Activated T-cell treated with anti-CD3 and anti-CD28 coated beads, Interleukin-2, amount 50 U/mL, for 24 hours (primary cell): ENCODE measurements around the gene ZFYVE28.

Source experiments
- DNase-seq: peaks from one replicate; pipeline ENCODE4 v3.0.0-alpha.2; 2020
- H3K27ac Mint-ChIP-seq: 2 replicates; pipeline ENCODE4 v1.8.0; 2020; ENCODE audit warnings: mild to moderate bottlenecking, mixed read lengths
- H3K27me3 Mint-ChIP-seq: 2 replicates; pipeline ENCODE4 v1.8.0; 2020; ENCODE audit warnings: mixed read lengths
- H3K36me3 Mint-ChIP-seq: 2 replicates; pipeline ENCODE4 v1.8.0; 2020; ENCODE audit warnings: low read depth, mixed read lengths
- H3K4me1 Mint-ChIP-seq: 2 replicates; pipeline ENCODE4 v1.8.0; 2020; ENCODE audit warnings: low read depth, mixed read lengths
- H3K4me3 Mint-ChIP-seq: 2 replicates; pipeline ENCODE4 v1.8.0; 2020; ENCODE audit warnings: mild to moderate bottlenecking, moderate library complexity, mixed read lengths
- H3K9me3 Mint-ChIP-seq: 2 replicates; pipeline ENCODE4 v1.8.0; 2020; ENCODE audit warnings: mixed read lengths

The ZFYVE28 gene

GRCh38 chr4:2272026-2272827, 146.2 kb downstream of the ZFYVE28 start:
- H3K27ac Mint-ChIP-seq, result no peak overlapping the region
- H3K9me3 Mint-ChIP-seq, result no peaks in the 10 kb centered on the region
- DNase-seq, result no peak
- no peaks in the 10 kb centered on the region for H3K4me1 Mint-ChIP-seq
- no peaks in the 10 kb centered on the region for H3K27me3 Mint-ChIP-seq
- H3K36me3 Mint-ChIP-seq, result peaks cover 2% of the 10 kb centered on the region
- no peak overlapping the region for H3K4me3 Mint-ChIP-seq

GRCh38 chr4:2271279-2272025, 147.0 kb downstream of the ZFYVE28 start:
- H3K4me3 Mint-ChIP-seq, result no peak overlapping the region

DNA sequence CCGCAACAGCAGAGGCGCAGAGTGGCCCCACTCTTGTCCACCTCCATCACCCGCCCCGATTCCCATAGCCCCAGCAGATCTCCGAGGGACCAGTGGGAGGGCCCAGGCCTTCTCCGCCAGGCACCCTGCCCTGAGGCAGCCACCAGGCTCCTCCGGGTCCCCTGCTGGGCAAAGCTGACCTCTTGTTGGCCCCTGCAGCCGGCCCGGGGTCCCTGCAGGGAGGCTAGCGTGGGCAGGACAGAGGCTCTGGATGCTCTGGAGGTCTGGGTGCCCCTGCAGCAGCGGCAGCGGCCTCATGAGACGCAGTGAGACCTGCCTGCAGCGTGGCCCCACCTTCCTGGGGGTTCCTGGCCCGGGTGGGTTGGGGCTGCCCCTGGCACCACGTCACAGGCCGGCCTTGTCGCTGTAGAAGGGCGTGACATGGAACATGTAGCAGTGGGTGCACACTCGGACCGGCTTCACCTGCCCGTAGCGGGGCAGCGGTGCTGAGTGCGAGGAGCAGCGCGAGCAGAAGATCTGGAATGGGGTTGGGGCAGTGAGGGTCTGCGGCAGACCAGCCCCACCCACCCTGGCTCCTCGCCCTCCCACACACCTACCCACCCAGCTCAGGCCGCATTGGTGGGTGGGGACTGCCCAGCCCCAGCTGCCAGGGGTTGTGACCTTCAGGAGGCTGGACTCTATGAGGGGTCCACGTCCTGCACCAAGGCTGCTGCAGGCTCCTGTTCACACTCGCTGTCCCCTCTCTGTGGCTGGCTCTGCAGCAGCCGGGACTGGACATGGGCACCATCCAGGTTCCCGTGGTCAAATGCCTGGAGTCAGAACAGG, 147.9 kb downstream of the ZFYVE28 start:
- H3K36me3 Mint-ChIP-seq, result peaks cover 2% of the 10 kb centered on the region
- no peak overlapping the region for H3K27ac Mint-ChIP-seq
- no peaks in the 10 kb centered on the region for H3K4me1 Mint-ChIP-seq
- no peak for DNase-seq
- H3K9me3 Mint-ChIP-seq, result no peaks in the 10 kb centered on the region
- H3K27me3 Mint-ChIP-seq, result no peaks in the 10 kb centered on the region
- no peak overlapping the region for H3K4me3 Mint-ChIP-seq

More at GRCh38 chr4:2271279-2272025, 147.0 kb downstream of the ZFYVE28 start:
- H3K9me3 Mint-ChIP-seq, result no peaks in the 10 kb centered on the region
- no peaks in the 10 kb centered on the region for H3K4me1 Mint-ChIP-seq
- no peak for DNase-seq
- H3K36me3 Mint-ChIP-seq, result peaks cover 2% of the 10 kb centered on the region
- H3K27me3 Mint-ChIP-seq, result no peaks in the 10 kb centered on the region
- H3K27ac Mint-ChIP-seq, result no peak overlapping the region

GRCh38 chr4:2269618-2270163, 148.8 kb downstream of the ZFYVE28 start:
- Mint-ChIP-seq H3K36me3 (peaks cover 2% of the 10 kb centered on the region), H3K9me3 (no peaks in the 10 kb centered on the region), H3K4me3 (no peak overlapping the region), H3K4me1 (no peaks in the 10 kb centered on the region), H3K27ac (no peak overlapping the region), H3K27me3 (no peaks in the 10 kb centered on the region)
- DNase-seq, result no peak

GRCh38 chr4:2269206-2269531, 149.3 kb downstream of the ZFYVE28 start:
- Mint-ChIP-seq H3K36me3 (peaks cover 2% of the 10 kb centered on the region), H3K27ac (no peak overlapping the region), H3K4me1 (no peaks in the 10 kb centered on the region), H3K4me3 (no peak overlapping the region), H3K27me3 (no peaks in the 10 kb centered on the region), H3K9me3 (no peaks in the 10 kb centered on the region)
- DNase-seq, result no peak

DNA sequence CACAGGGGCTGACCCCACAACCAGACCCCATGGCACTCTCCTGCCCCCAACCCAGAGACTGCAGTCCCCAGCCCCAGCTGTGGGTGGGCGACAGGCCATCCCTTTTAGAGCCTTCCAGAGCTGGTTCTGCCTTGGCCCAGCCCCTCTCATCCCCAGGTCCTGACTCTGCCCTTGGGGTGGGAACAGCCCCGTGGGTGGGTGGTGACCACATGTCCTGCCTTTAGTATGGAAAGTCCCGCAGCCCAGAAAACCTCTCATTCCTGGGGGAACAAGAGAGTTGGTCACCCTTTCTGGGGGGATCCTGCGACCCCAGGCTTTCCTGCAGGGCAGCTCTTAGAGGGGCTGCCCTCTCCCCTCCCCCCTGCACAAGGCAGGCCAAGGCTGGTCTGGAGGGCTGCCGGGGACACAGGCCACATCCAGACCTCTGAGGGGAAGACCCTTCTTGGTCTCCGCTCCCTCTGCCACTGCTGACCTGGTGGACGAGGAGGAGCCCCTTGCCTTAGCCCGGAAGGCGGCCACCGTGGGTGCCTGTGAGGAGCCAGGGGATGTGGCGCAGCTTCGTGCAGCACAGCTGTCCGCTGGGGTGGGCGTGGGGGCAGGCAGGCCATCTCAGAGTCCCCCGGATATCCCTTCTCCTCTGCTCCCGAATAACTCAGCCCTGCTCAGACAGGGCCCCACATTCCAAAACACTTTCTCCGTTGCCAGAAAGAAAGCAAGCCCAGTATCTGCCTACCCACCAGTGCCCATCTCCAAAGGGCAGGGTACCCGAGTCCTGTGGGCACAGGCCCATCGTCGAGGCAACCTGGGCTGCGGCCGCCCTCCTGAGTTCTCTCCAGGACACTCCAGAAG, 149.9 kb downstream of the ZFYVE28 start:
- Mint-ChIP-seq H3K9me3 (no peaks in the 10 kb centered on the region), H3K27me3 (no peaks in the 10 kb centered on the region), H3K36me3 (peaks cover 2% of the 10 kb centered on the region), H3K4me1 (peaks cover under 1% of the 10 kb centered on the region), H3K27ac (no peak overlapping the region), H3K4me3 (no peak overlapping the region)
- no peak for DNase-seq

GRCh38 chr4:2267841-2268240, 150.6 kb downstream of the ZFYVE28 start:
- no peaks in the 10 kb centered on the region for H3K27me3 Mint-ChIP-seq
- H3K4me3 Mint-ChIP-seq, result no peak overlapping the region
- peaks cover 2% of the 10 kb centered on the region for H3K36me3 Mint-ChIP-seq
- no peaks in the 10 kb centered on the region for H3K9me3 Mint-ChIP-seq
- H3K27ac Mint-ChIP-seq, result no peak overlapping the region
- no peak for DNase-seq
- peaks cover 4% of the 10 kb centered on the region for H3K4me1 Mint-ChIP-seq

DNA sequence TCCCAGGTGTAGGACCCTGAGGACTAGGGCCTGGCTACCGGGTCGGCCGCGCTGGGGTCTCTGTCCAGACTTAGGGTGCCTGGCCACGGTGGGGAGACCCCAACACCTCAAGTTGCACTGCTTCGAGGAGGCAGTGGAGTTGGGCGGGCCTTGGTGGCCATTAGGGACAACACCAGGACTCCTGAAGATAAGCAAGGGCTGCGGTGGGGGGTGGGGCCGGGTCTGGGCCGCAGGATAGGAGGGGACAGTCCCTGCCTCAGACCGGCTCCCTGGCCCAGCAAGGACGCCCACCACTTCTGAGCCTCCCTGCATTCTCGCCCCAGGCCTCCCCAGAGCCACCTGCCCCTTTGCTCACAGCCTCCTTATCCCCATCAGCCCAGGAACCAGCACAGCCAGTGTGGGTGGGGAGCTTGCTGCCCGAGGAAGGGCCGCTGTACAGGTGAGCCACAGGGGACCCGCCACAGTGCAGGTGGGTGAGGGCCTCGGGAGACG, 151.1 kb downstream of the ZFYVE28 start:
- peaks cover 4% of the 10 kb centered on the region for H3K4me1 Mint-ChIP-seq
- H3K4me3 Mint-ChIP-seq, result no peak overlapping the region
- peaks cover under 1% of the 10 kb centered on the region for H3K36me3 Mint-ChIP-seq
- DNase-seq, result no peak
- no peaks in the 10 kb centered on the region for H3K9me3 Mint-ChIP-seq
- no peak overlapping the region for H3K27ac Mint-ChIP-seq
- no peaks in the 10 kb centered on the region for H3K27me3 Mint-ChIP-seq

GRCh38 chr4:2266821-2267220, 151.6 kb downstream of the ZFYVE28 start:
- H3K27ac Mint-ChIP-seq, result no peak overlapping the region
- no peaks in the 10 kb centered on the region for H3K9me3 Mint-ChIP-seq
- H3K4me3 Mint-ChIP-seq, result no peak overlapping the region
- no peaks in the 10 kb centered on the region for H3K27me3 Mint-ChIP-seq
- peaks cover 4% of the 10 kb centered on the region for H3K4me1 Mint-ChIP-seq
- DNase-seq, result no peak
- H3K36me3 Mint-ChIP-seq, result no peaks in the 10 kb centered on the region

GRCh38 chr4:2266181-2266580, 152.3 kb downstream of the ZFYVE28 start:
- Mint-ChIP-seq H3K4me3 (no peak overlapping the region), H3K27ac (no peak overlapping the region), H3K36me3 (no peaks in the 10 kb centered on the region), H3K9me3 (no peaks in the 10 kb centered on the region), H3K27me3 (no peaks in the 10 kb centered on the region), H3K4me1 (peaks cover 4% of the 10 kb centered on the region)
- DNase-seq, result no peak

GRCh38 chr4:2265113-2266110, 153.0 kb downstream of the ZFYVE28 start:
- DNase-seq, result no peak
- H3K4me3 Mint-ChIP-seq, result no peak overlapping the region
- no peak overlapping the region for H3K27ac Mint-ChIP-seq
- H3K36me3 Mint-ChIP-seq, result no peaks in the 10 kb centered on the region
- peaks cover 4% of the 10 kb centered on the region for H3K4me1 Mint-ChIP-seq
- no peaks in the 10 kb centered on the region for H3K9me3 Mint-ChIP-seq
- H3K27me3 Mint-ChIP-seq, result no peaks in the 10 kb centered on the region

GRCh38 chr4:2264481-2265041, 153.9 kb downstream of the ZFYVE28 start:
- no peak overlapping the region for H3K4me3 Mint-ChIP-seq
- H3K4me1 Mint-ChIP-seq, result peaks cover 9% of the 10 kb centered on the region
- no peaks in the 10 kb centered on the region for H3K36me3 Mint-ChIP-seq
- no peaks in the 10 kb centered on the region for H3K9me3 Mint-ChIP-seq
- no peak overlapping the region for H3K27ac Mint-ChIP-seq
- DNase-seq, result no peak
- no peaks in the 10 kb centered on the region for H3K27me3 Mint-ChIP-seq
